HEK293 (cell line): ENCODE measurements around the gene C22orf39.

Source experiments
- ZBTB8A ChIP-seq: fragments of 450-650 bp; formaldehyde crosslinking; IDR thresholded peaks from 2 replicates; pipeline ENCODE4 v1.5.1; 2016; ENCODE audit warnings: missing biosample characterization, missing genetic modification characterization
- ZNF558 ChIP-seq: fragments of 450-650 bp; formaldehyde crosslinking; IDR thresholded peaks from 2 replicates; pipeline ENCODE4 v1.5.1; 2016; ENCODE audit warnings: missing biosample characterization, missing genetic modification characterization
- TF ChIP-seq, protein P1 (sequence below): fragments of 450-650 bp; formaldehyde crosslinking; IDR thresholded peaks from 2 replicates; pipeline ENCODE4 v1.5.1; 2016; ENCODE audit warnings: missing biosample characterization, missing genetic modification characterization

DNA sequence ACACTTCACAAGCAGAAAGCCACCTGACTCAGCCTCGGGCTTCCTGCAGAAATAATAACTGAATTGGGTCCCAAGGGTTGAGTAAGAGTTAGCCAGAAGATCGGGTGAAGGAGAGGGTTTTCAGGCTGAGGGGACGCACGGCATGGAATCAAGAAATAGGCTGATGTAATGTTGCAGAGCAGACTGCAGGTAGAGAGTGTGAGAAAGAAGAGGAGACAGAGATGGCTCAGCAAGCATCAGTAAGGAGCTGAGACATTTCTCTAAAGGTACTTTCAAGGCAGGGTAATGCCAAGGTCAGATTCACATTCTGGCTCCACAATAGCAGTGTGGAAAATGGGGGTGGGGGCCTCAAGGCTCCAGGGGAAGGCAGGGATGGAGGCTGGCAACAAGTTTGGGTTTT is 34.6 kb downstream of the C22orf39 start:
- TF ChIP-seq ZBTB8A = no peak
- TF ChIP-seq, protein P1, sequence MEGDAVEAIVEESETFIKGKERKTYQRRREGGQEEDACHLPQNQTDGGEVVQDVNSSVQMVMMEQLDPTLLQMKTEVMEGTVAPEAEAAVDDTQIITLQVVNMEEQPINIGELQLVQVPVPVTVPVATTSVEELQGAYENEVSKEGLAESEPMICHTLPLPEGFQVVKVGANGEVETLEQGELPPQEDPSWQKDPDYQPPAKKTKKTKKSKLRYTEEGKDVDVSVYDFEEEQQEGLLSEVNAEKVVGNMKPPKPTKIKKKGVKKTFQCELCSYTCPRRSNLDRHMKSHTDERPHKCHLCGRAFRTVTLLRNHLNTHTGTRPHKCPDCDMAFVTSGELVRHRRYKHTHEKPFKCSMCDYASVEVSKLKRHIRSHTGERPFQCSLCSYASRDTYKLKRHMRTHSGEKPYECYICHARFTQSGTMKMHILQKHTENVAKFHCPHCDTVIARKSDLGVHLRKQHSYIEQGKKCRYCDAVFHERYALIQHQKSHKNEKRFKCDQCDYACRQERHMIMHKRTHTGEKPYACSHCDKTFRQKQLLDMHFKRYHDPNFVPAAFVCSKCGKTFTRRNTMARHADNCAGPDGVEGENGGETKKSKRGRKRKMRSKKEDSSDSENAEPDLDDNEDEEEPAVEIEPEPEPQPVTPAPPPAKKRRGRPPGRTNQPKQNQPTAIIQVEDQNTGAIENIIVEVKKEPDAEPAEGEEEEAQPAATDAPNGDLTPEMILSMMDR = no peak
- TF ChIP-seq ZNF558 (tag by site-specific recombination) = no peak
